HG03108 (cell line): ENCODE data around the gene CORO7.

Experiments
- ATAC-seq: cut with Tn5 transposase; IDR thresholded peaks from one replicate; pipeline ENCODE4 v1.9.1; 2021; ENCODE audit warnings: moderate library complexity; ENCODE audit not compliant: unreplicated experiment

CORO7 gene

GRCh38 chr16:4416200-4417032 lies at the start of gene CORO7:
Gene CORO7, minus strand, starts transcription at chr16:4416596. Its CDS starts 78 bp downstream, at chr16:4416518.
- ATAC-seq: peak; percentile 49

- ATAC-seq: no peak
Measured at GRCh38 chr16:4463522-4464163, 47.2 kb upstream of the CORO7 start.

- ATAC-seq: no peak
Measured at GRCh38 chr16:4461250-4462085, 45.1 kb upstream of the CORO7 start.

- ATAC-seq: no peak
Measured at GRCh38 chr16:4460936-4461249, 44.5 kb upstream of the CORO7 start.

- ATAC-seq: no peak
Measured at GRCh38 chr16:4455951-4456350, 39.6 kb upstream of the CORO7 start.

GRCh38 chr16:4455081-4455480 lies 38.7 kb upstream of the CORO7 start:
- no peak for ATAC-seq

- ATAC-seq: no peak
Measured at GRCh38 chr16:4454623-4455022, 38.2 kb upstream of the CORO7 start.

GRCh38 chr16:4452674-4453073 lies 36.3 kb upstream of the CORO7 start:
- no peak for ATAC-seq

- ATAC-seq: no peak
Measured at GRCh38 chr16:4450931-4451519, 34.6 kb upstream of the CORO7 start.

GRCh38 chr16:4450430-4450829 lies 34.0 kb upstream of the CORO7 start:
- no peak for ATAC-seq

GRCh38 chr16:4443986-4444385 lies 27.6 kb upstream of the CORO7 start:
- no peak for ATAC-seq

GRCh38 chr16:4443271-4443670 lies 26.9 kb upstream of the CORO7 start:
- ATAC-seq: no peak

- ATAC-seq: no peak
Measured at GRCh38 chr16:4442371-4442770, 26.0 kb upstream of the CORO7 start.

GRCh38 chr16:4437366-4437765 lies 21.0 kb upstream of the CORO7 start:
- ATAC-seq: no peak

GRCh38 chr16:4435337-4436067 lies 19.1 kb upstream of the CORO7 start:
- no peak for ATAC-seq

GRCh38 chr16:4433914-4434787 lies 17.8 kb upstream of the CORO7 start:
- no peak for ATAC-seq

- no peak for ATAC-seq
Measured at GRCh38 chr16:4433228-4433627, 16.8 kb upstream of the CORO7 start.

GRCh38 chr16:4431023-4431422 lies 14.6 kb upstream of the CORO7 start:
- ATAC-seq: no peak

GRCh38 chr16:4428500-4428899 lies 12.1 kb upstream of the CORO7 start:
- no peak for ATAC-seq
